HEK293T (cell line): ENCODE data around the gene FBLN7.

Source experiments
- FOXA1 ChIP-seq: fragments of 450-650 bp; IDR thresholded peaks from 2 replicates; pipeline ENCODE4 v1.6.1; 2016; ENCODE audit warnings: mild to moderate bottlenecking
- FOXM1 ChIP-seq: fragments of 450-650 bp; IDR thresholded peaks from 2 replicates; pipeline ENCODE4 v1.6.1; 2017; ENCODE audit warnings: mild to moderate bottlenecking, borderline replicate concordance
- HDGF ChIP-seq: fragments of 450-650 bp; IDR thresholded peaks from 2 replicates; pipeline ENCODE4 v1.6.1; 2017; ENCODE audit warnings: antibody characterized with exemption, borderline replicate concordance
- TARDBP ChIP-seq: fragments of 450-650 bp; IDR thresholded peaks from 2 replicates; pipeline ENCODE4 v1.6.1; 2016

- TF ChIP-seq HDGF (no peak), FOXM1 (no peak), TARDBP (no peak), FOXA1 (no peak)
Observed at GRCh38 chr2:112194482-112194881, 56.3 kb downstream of the FBLN7 start.
